Stomach (tissue), 4 donors: ENCODE measurements around the gene SNX2.

Experiments
- CTCF ChIP-seq, 7 experiments: fragments of 450-650 bp in 4 of 7; fragments of 200-600 bp in 3 of 7; sonication (generic) in 3 of 7; IDR thresholded peaks; one replicate each; pipeline ENCODE4 v1.5.1; 2016 to 2019; ENCODE audit warnings: antibody characterized with exemption in 7 of 7, control low read depth in 2 of 7, mild to moderate bottlenecking in 1 of 7
- POLR2A ChIP-seq, 4 donors: fragments of 450-650 bp; IDR thresholded peaks; one replicate each; pipeline ENCODE4 v1.6.1; 2016; ENCODE audit warnings: antibody characterized with exemption in 4 of 4, control low read depth in 2 of 4, mild to moderate bottlenecking in 1 of 4, moderate library complexity in 1 of 4
- POLR2AphosphoS5 ChIP-seq, 3 donors: sonication (generic); formaldehyde crosslinking; IDR thresholded peaks; one replicate each; pipeline ENCODE4 v1.6.1; 2016; ENCODE audit warnings: antibody characterized with exemption in 3 of 3

- TF ChIP-seq POLR2A (IDR thresholded peaks at IDR 0.05): no peak
- TF ChIP-seq POLR2AphosphoS5 (IDR thresholded peaks at IDR 0.05): no peak
- no peak for TF ChIP-seq CTCF (IDR thresholded peaks at IDR 0.05)
These were observed 44.4 kb upstream of the SNX2 start for GRCh38 chr5:122730456-122730855.
